ENCODE measurements around the gene SLCO4C1.

SLCO4C1 gene

GRCh38 chr5:102262688-102263087 lies 33.4 kb downstream of the SLCO4C1 start:
- no peak for DNase-seq

GRCh38 chr5:102249381-102249780 lies 46.7 kb downstream of the SLCO4C1 start:
- no peak for DNase-seq

GRCh38 chr5:102243213-102243612 lies 52.9 kb downstream of the SLCO4C1 start:
- no peak for DNase-seq

GRCh38 chr5:102241809-102242421 lies 54.2 kb downstream of the SLCO4C1 start:
- DNase-seq = no peak

- no peak for DNase-seq
These were observed 64.1 kb downstream of the SLCO4C1 start for GRCh38 chr5:102231693-102232619.

- DNase-seq = no peak
These were observed 66.4 kb downstream of the SLCO4C1 start for GRCh38 chr5:102229685-102230084.

GRCh38 chr5:102226321-102226720 lies 69.8 kb downstream of the SLCO4C1 start:
- DNase-seq = no peak

- no peak for DNase-seq
These were observed 72.3 kb downstream of the SLCO4C1 start for GRCh38 chr5:102223542-102224477.

GRCh38 chr5:102222772-102223171 lies 73.3 kb downstream of the SLCO4C1 start:
- no peak for DNase-seq

- no peak for DNase-seq
These were observed 74.1 kb downstream of the SLCO4C1 start for GRCh38 chr5:102221949-102222348.

- DNase-seq = no peak
These were observed 77.9 kb downstream of the SLCO4C1 start for GRCh38 chr5:102218159-102218558.

GRCh38 chr5:102216678-102217077 lies 79.4 kb downstream of the SLCO4C1 start:
- DNase-seq = no peak

GRCh38 chr5:102211165-102211564 lies 84.9 kb downstream of the SLCO4C1 start:
- no peak for DNase-seq

GRCh38 chr5:102200861-102201260 lies 95.2 kb downstream of the SLCO4C1 start:
- DNase-seq = no peak

GRCh38 chr5:102196481-102196880 lies 99.6 kb downstream of the SLCO4C1 start:
- DNase-seq = no peak
